Measurements from ENCODE around the gene TPST1. TPM values are rescaled to one million over a fixed set of nuclear protein-coding genes. Genes with fewer than 3 reads are reported as not detected.
"Not testable (repeated sequence)": the region's sequence is repeated elsewhere in the genome, so short reads cannot be mapped to it uniquely, and the experiment has no call there.

TPST1 gene
- 16.7 and 18.7 TPM in 2 replicates for total RNA-seq

DNA sequence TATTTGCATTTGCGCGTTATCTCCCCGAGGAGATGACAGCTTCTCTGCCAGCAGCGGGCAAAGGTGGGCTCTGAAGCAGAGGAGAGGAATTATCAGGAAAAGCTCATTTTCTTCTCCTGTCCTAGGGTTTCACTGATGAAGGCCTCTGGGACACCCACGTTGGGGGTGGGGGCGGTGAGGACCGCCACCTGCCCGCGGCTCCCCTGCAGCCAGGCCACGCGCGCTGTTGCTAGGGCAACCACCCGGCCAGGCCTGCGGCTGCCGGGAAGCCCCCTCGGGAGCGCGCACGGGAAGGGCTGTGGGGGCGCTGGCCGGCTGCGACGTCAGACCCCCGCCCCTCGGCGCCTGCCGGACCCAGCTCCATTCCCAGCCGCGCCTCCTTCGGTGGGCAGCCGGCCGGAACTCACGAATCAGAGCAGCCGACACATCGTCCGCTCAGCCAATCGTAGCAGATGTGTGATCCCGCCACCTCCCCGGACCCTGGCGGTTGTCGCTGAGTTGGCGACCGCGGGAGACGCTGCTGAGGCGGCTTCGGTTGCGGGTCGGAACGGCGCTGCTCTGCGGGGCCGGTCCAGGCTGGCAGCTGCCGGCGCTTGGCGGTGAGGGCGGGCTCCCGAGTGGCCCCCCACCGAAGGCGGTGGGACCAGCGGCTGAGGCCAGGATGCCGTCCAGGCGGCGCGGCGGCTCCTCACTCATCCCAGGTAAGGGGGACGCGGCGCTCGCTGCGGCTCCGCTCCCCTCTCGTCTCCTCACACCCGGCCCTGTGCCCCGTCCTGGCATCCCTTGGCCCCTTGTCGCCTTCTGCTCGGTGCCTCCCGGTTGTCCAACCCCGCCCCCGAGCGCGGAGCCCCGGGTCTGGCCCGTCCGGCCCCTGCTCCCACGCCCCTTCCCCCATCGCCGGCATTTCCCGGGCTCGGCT is at the start of gene TPST1:
TSS of gene TPST1 (plus strand) at position 513 of the 919 bp plus-strand sequence. CDS start 35,092 bp downstream, outside the sequence.
- DNase-seq (ENCODE audit: low read depth) = no peak
- TF ChIP-seq, protein P1, sequence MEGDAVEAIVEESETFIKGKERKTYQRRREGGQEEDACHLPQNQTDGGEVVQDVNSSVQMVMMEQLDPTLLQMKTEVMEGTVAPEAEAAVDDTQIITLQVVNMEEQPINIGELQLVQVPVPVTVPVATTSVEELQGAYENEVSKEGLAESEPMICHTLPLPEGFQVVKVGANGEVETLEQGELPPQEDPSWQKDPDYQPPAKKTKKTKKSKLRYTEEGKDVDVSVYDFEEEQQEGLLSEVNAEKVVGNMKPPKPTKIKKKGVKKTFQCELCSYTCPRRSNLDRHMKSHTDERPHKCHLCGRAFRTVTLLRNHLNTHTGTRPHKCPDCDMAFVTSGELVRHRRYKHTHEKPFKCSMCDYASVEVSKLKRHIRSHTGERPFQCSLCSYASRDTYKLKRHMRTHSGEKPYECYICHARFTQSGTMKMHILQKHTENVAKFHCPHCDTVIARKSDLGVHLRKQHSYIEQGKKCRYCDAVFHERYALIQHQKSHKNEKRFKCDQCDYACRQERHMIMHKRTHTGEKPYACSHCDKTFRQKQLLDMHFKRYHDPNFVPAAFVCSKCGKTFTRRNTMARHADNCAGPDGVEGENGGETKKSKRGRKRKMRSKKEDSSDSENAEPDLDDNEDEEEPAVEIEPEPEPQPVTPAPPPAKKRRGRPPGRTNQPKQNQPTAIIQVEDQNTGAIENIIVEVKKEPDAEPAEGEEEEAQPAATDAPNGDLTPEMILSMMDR (conservative IDR thresholded peaks at IDR 0.05; ENCODE audit: low read depth, low read length) = peak; percentile 41
- H3K4me3 ChIP-seq (ENCODE audit: low read depth, low read length) = peak within 1 kb of the TSS; percentile 94

DNA sequence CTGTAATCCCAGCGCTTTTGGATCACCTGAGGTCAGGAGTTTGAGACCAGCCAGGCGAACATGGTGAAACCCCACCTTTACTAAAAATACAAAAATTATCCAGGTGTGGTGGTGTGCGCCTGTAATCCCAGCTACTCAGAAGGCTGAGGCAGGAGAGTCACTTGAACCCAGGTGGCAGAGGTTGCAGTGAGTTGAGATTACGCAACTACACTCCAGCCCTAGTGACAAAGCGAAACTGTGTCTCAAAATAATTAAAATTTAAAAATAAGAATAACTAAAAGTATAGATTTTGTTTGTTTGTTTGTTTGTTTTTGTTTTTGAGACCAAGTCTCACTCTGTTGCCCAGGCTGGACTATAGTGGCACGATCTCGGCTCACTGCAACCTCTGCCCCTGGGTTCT is 49.1 kb upstream of the TPST1 start:
- not testable (repeated sequence) for H3K4me3 ChIP-seq (ENCODE audit: low read depth, low read length); DNase-seq (ENCODE audit: low read depth)

DNA sequence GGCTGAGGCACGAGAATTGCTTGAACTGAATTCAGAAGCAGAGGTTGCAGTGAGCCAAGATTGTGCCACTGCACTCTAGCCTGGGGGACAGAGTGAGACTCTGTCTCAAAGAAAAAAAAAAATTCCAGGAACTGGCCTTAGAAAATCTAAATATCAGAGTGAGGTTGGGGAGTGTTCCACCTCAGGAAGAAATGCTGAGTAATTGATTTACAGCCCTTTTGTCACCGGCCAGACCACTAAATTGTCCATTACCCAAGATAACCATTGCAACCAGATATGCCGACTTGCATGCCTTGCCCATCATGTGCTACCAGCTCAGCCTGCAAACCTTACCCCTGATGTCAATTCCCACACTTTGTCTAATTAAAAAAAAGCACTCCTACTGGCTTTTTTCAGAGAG is 48.1 kb upstream of the TPST1 start:
- peak; percentile 40 for DNase-seq (ENCODE audit: low read depth)
- TF ChIP-seq, protein P1 (conservative IDR thresholded peaks at IDR 0.05; ENCODE audit: low read depth, low read length) = no peak
- no peak overlapping the region for H3K4me3 ChIP-seq (ENCODE audit: low read depth, low read length)

DNA sequence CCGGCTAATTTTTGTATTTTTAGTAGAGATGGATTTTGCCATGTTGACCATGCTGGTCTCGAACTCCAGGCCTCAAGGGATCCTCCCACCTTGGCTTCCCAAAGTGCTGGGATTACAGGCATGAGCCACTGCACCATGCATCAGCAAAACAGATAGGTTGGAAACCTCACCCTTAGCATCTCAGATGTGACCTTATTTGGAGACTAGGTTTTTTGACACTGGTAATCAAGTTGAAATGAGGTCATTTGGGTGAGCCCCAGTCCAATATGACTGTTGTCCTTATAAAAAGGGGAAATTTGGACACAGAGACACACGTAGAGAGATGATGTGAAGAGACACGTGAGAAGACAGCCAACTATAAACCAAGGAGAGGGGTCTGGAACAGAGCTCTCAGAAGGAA is 42.5 kb upstream of the TPST1 start:
- H3K4me3 ChIP-seq (ENCODE audit: low read depth, low read length) = no peak overlapping the region
- no peak for DNase-seq (ENCODE audit: low read depth)

DNA sequence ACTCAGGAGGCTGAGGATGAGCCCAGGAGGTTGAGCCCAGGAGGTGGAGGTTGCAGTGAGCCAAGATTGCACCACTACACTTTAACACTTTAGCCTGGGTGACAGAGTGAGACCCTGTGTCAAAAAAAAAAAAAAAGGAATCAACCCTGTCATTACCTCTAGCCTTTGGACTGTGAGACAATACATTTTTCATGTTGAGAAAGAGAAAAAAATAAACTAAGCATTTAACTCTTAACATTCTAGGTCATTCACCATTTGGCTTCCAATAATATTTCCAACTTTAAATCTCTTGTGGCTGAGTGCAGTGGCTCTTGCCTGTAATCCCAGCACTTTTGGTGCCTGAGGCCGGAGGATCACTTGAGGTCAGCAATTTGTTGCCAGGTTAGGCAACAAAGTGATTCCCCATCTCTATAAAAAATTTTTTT is 41.9 kb upstream of the TPST1 start:
- TF ChIP-seq, protein P1 (conservative IDR thresholded peaks at IDR 0.05; ENCODE audit: low read depth, low read length) = no peak
- DNase-seq (ENCODE audit: low read depth) = no peak
- H3K4me3 ChIP-seq (ENCODE audit: low read depth, low read length) = no peak overlapping the region

More for the DNA sequence above, 42.5 kb upstream of the TPST1 start:
- TF ChIP-seq, protein P1 (conservative IDR thresholded peaks at IDR 0.05; ENCODE audit: low read depth, low read length) = no peak

DNA sequence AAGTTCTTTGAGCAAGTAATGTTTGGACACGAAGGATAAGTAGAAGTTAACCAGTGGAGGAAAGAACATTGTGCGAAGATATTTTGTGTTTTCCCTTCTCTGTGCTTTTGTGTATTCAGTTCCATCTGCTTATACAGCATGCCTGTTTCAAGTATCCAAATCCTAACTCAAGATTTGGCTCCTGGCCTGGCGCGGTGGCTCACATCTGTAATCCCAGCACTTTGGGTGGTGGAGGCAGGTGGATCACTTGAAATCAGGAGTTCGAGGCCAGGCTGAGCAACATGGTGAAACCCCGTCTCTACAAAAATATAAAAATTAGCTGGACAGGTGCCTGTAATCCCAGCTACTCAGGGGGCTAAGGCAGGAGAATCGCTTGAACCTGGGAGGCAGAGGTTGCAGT is 40.8 kb upstream of the TPST1 start:
- no peak for DNase-seq (ENCODE audit: low read depth)
- TF ChIP-seq, protein P1 (conservative IDR thresholded peaks at IDR 0.05; ENCODE audit: low read depth, low read length) = no peak
- no peak overlapping the region for H3K4me3 ChIP-seq (ENCODE audit: low read depth, low read length)

DNA sequence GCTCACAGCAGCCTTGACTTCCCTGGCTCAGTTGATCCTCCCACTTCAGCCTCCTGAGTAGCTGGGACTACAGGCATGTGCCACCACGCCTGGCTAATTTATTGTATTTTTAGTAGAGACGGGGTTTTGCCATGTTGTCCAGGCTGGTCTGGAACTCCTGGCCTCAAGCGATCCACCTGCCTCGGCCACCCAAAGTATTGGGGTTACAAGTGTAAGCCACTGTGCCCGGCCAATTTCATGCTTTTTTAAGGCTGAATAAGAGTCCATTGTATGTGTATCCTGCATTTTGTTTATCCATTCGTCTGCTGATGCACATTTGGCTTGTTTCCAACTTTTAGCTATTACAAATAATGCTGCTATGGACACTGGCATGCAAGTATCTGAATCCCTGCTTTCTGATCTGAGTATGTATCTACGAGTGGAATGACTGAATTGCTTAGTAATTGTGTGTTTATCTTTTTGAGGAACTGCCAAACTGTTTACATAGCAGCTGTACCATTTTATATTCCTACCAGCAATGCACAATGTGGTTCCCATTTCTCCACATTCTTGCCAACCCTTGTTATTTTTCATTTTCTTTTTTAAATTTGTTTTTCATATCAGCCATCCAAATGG is 37.3 kb upstream of the TPST1 start:
- TF ChIP-seq, protein P1 (conservative IDR thresholded peaks at IDR 0.05; ENCODE audit: low read depth, low read length) = no peak
- H3K4me3 ChIP-seq (ENCODE audit: low read depth, low read length) = no peak overlapping the region
- DNase-seq (ENCODE audit: low read depth) = no peak
